ENCODE results near the gene CD93.

GRCh38 chr20:23091721-23092383 is 5.7 kb upstream of the CD93 start:
- TF ChIP-seq TAF1 (IDR thresholded peaks at IDR 0.05; ENCODE audit: low read depth): no peak
- TF ChIP-seq CTCF (IDR thresholded peaks at IDR 0.05; ENCODE audit: poor library complexity, severe bottlenecking): no peak
- TF ChIP-seq SMC3 (conservative IDR thresholded peaks at IDR 0.05; ENCODE audit: poor library complexity): no peak
- TF ChIP-seq POLR2AphosphoS5 (IDR thresholded peaks at IDR 0.05): no peak

All from neural cell (in vitro differentiated cells).